ENCODE data around the gene EIF2B5. TPM values are rescaled to one million over a fixed set of nuclear protein-coding genes. Genes with fewer than 3 reads are reported as not detected.

The EIF2B5 gene
- total and polyA plus RNA-seq, 2 experiments from 2014 or later: 35.0 to 41.0 TPM

GRCh38 chr3:184168363-184169120 is 33.4 kb downstream of the EIF2B5 start:
- Histone ChIP-seq H3K4me3 (no peak overlapping the region), H3K79me2 (peaks cover 15% of the 10 kb centered on the region), H2AFZ (no peak overlapping the region), H3K36me3 (replicated peaks; ENCODE audit: insufficient read depth, low read depth) (no peaks in the 10 kb centered on the region), H3K9me3 (ENCODE audit: low read depth) (no peaks in the 10 kb centered on the region), H4K20me1 (ENCODE audit: insufficient read depth, poor library complexity, severe bottlenecking) (peaks cover 8% of the 10 kb centered on the region), H3K4me2 (no peak overlapping the region), H3K4me1 (ENCODE audit: insufficient read depth) (no peaks in the 10 kb centered on the region), H3K9me2 (replicated peaks; ENCODE audit: insufficient read depth) (no peaks in the 10 kb centered on the region), H3K27ac (no peak overlapping the region), H3K27me3 (no peaks in the 10 kb centered on the region)
- WGBS (ENCODE audit: low lambda C conversion rate, missing lambda C conversion rate): 84% methylated on average over 9 of the region's 9 CpGs
- TF ChIP-seq EZH2phosphoT487 (IDR thresholded peaks at IDR 0.05; ENCODE audit: low read depth, severe bottlenecking, unreplicated experiment): no peak
- TF ChIP-seq CTCF (IDR thresholded peaks at IDR 0.05; ENCODE audit: poor library complexity): no peak
- TF ChIP-seq EZH2 (IDR thresholded peaks at IDR 0.05; ENCODE audit: borderline replicate concordance): no peak
- no peak for DNase-seq (ENCODE audit: low spot score)

DNA sequence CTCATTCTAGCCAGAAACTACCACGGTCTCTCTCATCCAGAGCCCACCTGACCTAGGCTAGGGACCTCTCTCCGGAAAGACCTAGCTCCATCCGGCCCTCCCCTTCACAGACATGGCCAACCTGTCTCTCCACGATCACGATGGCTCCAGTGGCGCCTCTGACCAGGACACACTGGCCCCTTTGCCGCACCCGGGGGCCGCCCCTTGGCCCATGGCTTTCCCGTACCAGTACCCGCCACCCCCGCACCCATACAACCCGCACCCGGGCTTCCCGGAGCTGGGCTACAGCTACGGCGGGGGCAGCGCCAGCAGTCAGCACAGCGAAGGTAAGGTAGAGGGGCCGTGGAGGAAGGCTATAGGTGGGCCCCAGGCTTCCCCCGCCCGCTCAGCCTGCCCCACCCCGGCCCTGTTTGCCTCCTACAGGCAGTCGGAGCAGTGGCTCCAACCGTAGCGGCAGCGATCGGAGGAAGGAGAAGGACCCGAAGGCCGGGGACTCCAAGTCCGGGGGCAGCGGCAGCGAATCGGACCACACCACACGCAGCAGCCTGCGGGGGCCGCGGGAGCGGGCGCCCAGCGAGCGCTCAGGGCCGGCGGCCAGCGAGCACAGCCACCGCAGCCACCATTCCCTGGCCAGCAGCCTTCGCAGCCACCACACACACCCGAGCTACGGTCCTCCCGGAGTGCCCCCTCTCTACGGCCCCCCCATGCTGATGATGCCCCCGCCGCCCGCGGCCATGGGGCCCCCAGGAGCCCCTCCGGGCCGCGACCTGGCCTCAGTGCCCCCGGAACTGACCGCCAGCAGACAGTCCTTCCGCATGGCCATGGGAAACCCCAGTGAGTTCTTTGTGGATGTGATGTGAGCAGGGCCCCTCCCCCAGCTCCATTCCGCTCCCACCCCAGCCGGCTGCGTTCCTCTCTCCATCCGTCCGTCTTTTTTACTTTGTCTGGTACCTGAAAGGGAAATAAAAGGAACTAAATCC is 35.0 kb downstream of the EIF2B5 start:
- TF ChIP-seq CTCF (IDR thresholded peaks at IDR 0.05; ENCODE audit: poor library complexity) (no peak), EZH2phosphoT487 (IDR thresholded peaks at IDR 0.05; ENCODE audit: low read depth, severe bottlenecking, unreplicated experiment) (no peak), EZH2 (IDR thresholded peaks at IDR 0.05; ENCODE audit: borderline replicate concordance) (no peak)
- no peaks in the 10 kb centered on the region for H3K9me3 ChIP-seq (ENCODE audit: low read depth)

DNA sequence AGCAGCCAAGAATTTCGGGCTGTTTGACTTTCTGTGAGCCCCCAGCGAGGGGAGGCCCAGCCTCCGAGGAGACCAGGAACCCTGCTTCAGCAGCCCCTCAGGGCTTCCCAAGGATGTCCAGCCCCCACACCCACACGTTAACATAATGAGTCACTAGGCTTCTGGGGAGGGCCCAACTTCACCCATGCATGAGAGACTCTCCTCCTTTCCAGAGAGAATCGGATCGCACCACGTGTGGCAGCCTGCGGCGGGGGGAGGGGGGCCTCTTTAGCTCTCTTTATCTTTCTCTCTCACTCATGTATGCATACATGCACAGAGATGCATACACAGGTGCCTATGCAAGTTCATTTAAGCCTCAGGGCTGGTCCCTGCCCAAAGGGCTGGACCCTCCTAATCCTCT is 36.4 kb downstream of the EIF2B5 start:
- Histone ChIP-seq H3K4me2 (no peak overlapping the region), H3K27me3 (no peaks in the 10 kb centered on the region), H3K9me2 (replicated peaks; ENCODE audit: insufficient read depth) (no peaks in the 10 kb centered on the region), H3K27ac (no peak overlapping the region), H3K9me3 (ENCODE audit: low read depth) (no peaks in the 10 kb centered on the region), H4K20me1 (ENCODE audit: insufficient read depth, poor library complexity, severe bottlenecking) (no peaks in the 10 kb centered on the region), H2AFZ (no peak overlapping the region), H3K4me1 (ENCODE audit: insufficient read depth) (no peaks in the 10 kb centered on the region), H3K4me3 (no peak overlapping the region), H3K36me3 (replicated peaks; ENCODE audit: insufficient read depth, low read depth) (no peaks in the 10 kb centered on the region), H3K79me2 (peaks cover 15% of the 10 kb centered on the region)
- no peak for DNase-seq (ENCODE audit: low spot score)
- TF ChIP-seq EZH2phosphoT487 (IDR thresholded peaks at IDR 0.05; ENCODE audit: low read depth, severe bottlenecking, unreplicated experiment): no peak
- no peak for TF ChIP-seq CTCF (IDR thresholded peaks at IDR 0.05; ENCODE audit: poor library complexity)
- no peak for TF ChIP-seq EZH2 (IDR thresholded peaks at IDR 0.05; ENCODE audit: borderline replicate concordance)
- 89% methylated on average over 9 of the region's 9 CpGs for WGBS (ENCODE audit: low lambda C conversion rate, missing lambda C conversion rate)

More for the DNA sequence above, 35.0 kb downstream of the EIF2B5 start:
- Histone ChIP-seq H3K9me2 (replicated peaks; ENCODE audit: insufficient read depth) (no peaks in the 10 kb centered on the region), H3K27ac (no peak overlapping the region), H3K4me1 (ENCODE audit: insufficient read depth) (no peaks in the 10 kb centered on the region), H3K36me3 (replicated peaks; ENCODE audit: insufficient read depth, low read depth) (no peaks in the 10 kb centered on the region), H3K27me3 (no peaks in the 10 kb centered on the region), H2AFZ (no peak overlapping the region), H3K79me2 (peaks cover 11% of the 10 kb centered on the region), H3K4me3 (no peak overlapping the region), H3K4me2 (no peak overlapping the region), H4K20me1 (ENCODE audit: insufficient read depth, poor library complexity, severe bottlenecking) (no peaks in the 10 kb centered on the region)
- WGBS (ENCODE audit: low lambda C conversion rate, missing lambda C conversion rate): 97% methylated on average over 26 of the region's 66 CpGs
- DNase-seq (ENCODE audit: low spot score): no peak

Data from hepatocyte (in vitro differentiated cells).